ENCODE measurements around the gene PARD6B. TPM values are rescaled to one million over a fixed set of nuclear protein-coding genes. Genes with fewer than 3 reads are reported as not detected.

PARD6B gene
- total and polyA plus RNA-seq, 2 of the 4 experiments (the other 2 are of a cell fraction): 0.17 to 0.90 TPM

GRCh38 chr20:50724112-50724725, 7.2 kb upstream of the PARD6B start:
- Histone ChIP-seq H4K8ac (ENCODE audit: low read depth in 2 of 2, low read length in 2 of 2) (peak overlapping the region; percentile 75 to 83), H3K4me1 (ENCODE audit: control insufficient read depth, insufficient read depth, low read length) (peaks cover 13% of the 10 kb centered on the region), H3K56ac (ENCODE audit: extremely low read depth, insufficient read depth, low read length) (peak overlapping the region; percentile 69), H2AK5ac (ENCODE audit: low read depth, low read length) (peak overlapping the region; percentile 91), H4K20me1 (ENCODE audit: insufficient read depth, low read length) (no peaks in the 10 kb centered on the region), H3K79me1 (ENCODE audit: low read depth in 1 of 2, low read length in 2 of 2) (no peaks in the 10 kb centered on the region), H2AK9ac (replicated peaks; ENCODE audit: low read depth, low read length, poor library complexity) (peak overlapping the region; percentile 78), H3K27ac (ENCODE audit: insufficient read depth, low read length) (peak overlapping the region; percentile 66), H4K5ac (ENCODE audit: low read depth, low read length) (peak overlapping the region; percentile 17), H3K27me3 (ENCODE audit: control insufficient read depth, insufficient read depth, low read length) (no peaks in the 10 kb centered on the region), H3K9me3 (ENCODE audit: control insufficient read depth, insufficient read depth, low read length) (no peaks in the 10 kb centered on the region), H2BK120ac (ENCODE audit: low read depth, low read length) (peak overlapping the region; percentile 82), H2AFZ (replicated peaks; ENCODE audit: low read length, poor library complexity) (peak overlapping the region; percentile 92), H3K36me3 (ENCODE audit: control insufficient read depth, insufficient read depth, low read length) (no peaks in the 10 kb centered on the region), H3K9ac (ENCODE audit: low read depth, low read length) (peak overlapping the region; percentile 30), H2BK20ac (ENCODE audit: low read depth, low read length) (peak overlapping the region; percentile 88), H4K91ac (ENCODE audit: insufficient read depth, low read depth, low read length) (peak overlapping the region; percentile 73), H3K14ac (replicated peaks; ENCODE audit: low read depth, low read length) (peak overlapping the region; percentile 82), H3K4me2 (ENCODE audit: low read depth, low read length) (peak overlapping the region; percentile 55), H3K4me3 (ENCODE audit: insufficient read depth, low read depth, low read length) (no peak overlapping the region), H3K9me1 (ENCODE audit: insufficient read depth, low read length) (peaks cover 22% of the 10 kb centered on the region), H2BK15ac (ENCODE audit: low read depth, low read length) (peak overlapping the region; percentile 74; the same call in 2 of the 3 replicates), H2BK5ac (ENCODE audit: low read depth, low read length, poor library complexity, severe bottlenecking) (peak overlapping the region; percentile 56), H3K18ac (ENCODE audit: low read depth, low read length) (peak overlapping the region; percentile 52), H3K4ac (ENCODE audit: low read depth, low read length) (peak overlapping the region; percentile 76), H3K23ac (ENCODE audit: low read depth, low read length) (peak overlapping the region; percentile 15)
- ChIA-PET POLR2A (ENCODE audit: unreplicated experiment) (no interaction called here), CTCF (interaction anchor here (0.7 to 2.9 kb wide), 2 partner anchors 11 to 26 kb away, joined by 3 to 11 read pairs; no protein-coding TSS in a partner anchor)
- in situ Hi-C loops (cut with MboI; ENCODE audit: low sequenced_read_pairs) (no loop called here), dilution Hi-C loops (cut with HindIII; ENCODE audit: low sequenced_read_pairs, unreplicated experiment) (no loop called here), intact Hi-C loops (cut with micrococcal nuclease) (no loop called here)
- ATAC-seq (ENCODE audit: low read depth) (no peak), DNase-seq (no peak)
- TF ChIP-seq BHLHE40 (IDR thresholded peaks at IDR 0.05; ENCODE audit: low read depth, low read length): no peak
- no peak for TF ChIP-seq NFE2L2 (IDR thresholded peaks at IDR 0.05; ENCODE audit: low read depth, low read length)
- no peak for TF ChIP-seq SMC3 (IDR thresholded peaks at IDR 0.05; ENCODE audit: low read depth, low read length)
- no peak for TF ChIP-seq MXI1 (IDR thresholded peaks at IDR 0.05; ENCODE audit: borderline replicate concordance, low read depth, low read length)
- no peak for TF ChIP-seq MAZ (IDR thresholded peaks at IDR 0.05; ENCODE audit: borderline replicate concordance, low read depth, low read length)
- no peak for TF ChIP-seq POLR2A (IDR thresholded peaks at IDR 0.05; ENCODE audit: low read depth, low read length)
- TF ChIP-seq USF2 (IDR thresholded peaks at IDR 0.05; ENCODE audit: low read depth, low read length): no peak
- no peak for TF ChIP-seq CHD1 (IDR thresholded peaks at IDR 0.05; ENCODE audit: low read depth, low read length)
- no peak for TF ChIP-seq RAD21 (IDR thresholded peaks at IDR 0.05; ENCODE audit: low read length)
- TF ChIP-seq RCOR1 (IDR thresholded peaks at IDR 0.05; ENCODE audit: insufficient replicate concordance, low read length): no peak
- TF ChIP-seq MAFK (IDR thresholded peaks at IDR 0.05; ENCODE audit: low read depth, low read length): no peak
- TF ChIP-seq CTCF (conservative IDR thresholded peaks at IDR 0.05; ENCODE audit: low read depth, low read length): no peak
- no peak for TF ChIP-seq ELK1 (IDR thresholded peaks at IDR 0.05; ENCODE audit: borderline replicate concordance, low read depth, low read length)
- TF ChIP-seq RFX5 (IDR thresholded peaks at IDR 0.05; ENCODE audit: low read depth, low read length): no peak
- no peak for TF ChIP-seq CEBPB (IDR thresholded peaks at IDR 0.05; ENCODE audit: low read depth, low read length)
- no TSS peak for BruUV-seq (replicated peaks)
- WGBS, 2 experiments (ENCODE audit: extremely low coverage in 2 of 2, insufficient read length in 1 of 2): no CpG with 5 or more reads among the region's 7 CpGs
